ENCODE results near the gene CSNK1A1L. TPM values are rescaled to one million over a fixed set of nuclear protein-coding genes. Genes with fewer than 3 reads are reported as not detected.

The CSNK1A1L gene
- total RNA-seq, 2 donors from 2014 or later: not detected

DNA sequence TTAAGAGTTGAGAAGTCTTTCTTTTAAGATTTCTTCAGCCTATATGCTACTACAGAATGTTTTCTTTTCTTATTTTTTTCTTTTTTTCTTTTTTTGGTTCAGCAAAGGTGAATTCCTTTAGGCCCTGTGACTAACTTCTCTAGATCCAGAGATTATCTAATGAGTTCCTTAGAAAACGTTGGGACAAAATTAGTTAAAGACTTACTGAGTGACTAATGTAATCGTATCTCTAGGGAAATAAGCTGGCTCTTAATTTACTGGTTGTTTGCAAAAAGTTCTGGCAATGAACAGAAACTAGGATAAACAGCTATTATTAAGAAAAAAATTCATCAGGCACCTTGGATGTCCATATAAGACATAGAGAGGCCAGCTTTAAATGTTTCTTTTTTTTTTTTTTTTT is 30.7 kb upstream of the CSNK1A1L start:
- intact Hi-C loops (cut with DNase I): no loop called here
- Histone ChIP-seq H3K27ac (no peak overlapping the region), H3K9ac (ENCODE audit: low read depth in 2 of 2, low read length in 2 of 2) (no peak overlapping the region), H3K4me3 (no peak overlapping the region), H3K36me3 (no peaks in the 10 kb centered on the region), H3K9me3 (no peaks in the 10 kb centered on the region), H3K27me3 (no peaks in the 10 kb centered on the region), H3K4me1 (no peaks in the 10 kb centered on the region)
- DNase-seq: no peak
- TF ChIP-seq, protein P1, sequence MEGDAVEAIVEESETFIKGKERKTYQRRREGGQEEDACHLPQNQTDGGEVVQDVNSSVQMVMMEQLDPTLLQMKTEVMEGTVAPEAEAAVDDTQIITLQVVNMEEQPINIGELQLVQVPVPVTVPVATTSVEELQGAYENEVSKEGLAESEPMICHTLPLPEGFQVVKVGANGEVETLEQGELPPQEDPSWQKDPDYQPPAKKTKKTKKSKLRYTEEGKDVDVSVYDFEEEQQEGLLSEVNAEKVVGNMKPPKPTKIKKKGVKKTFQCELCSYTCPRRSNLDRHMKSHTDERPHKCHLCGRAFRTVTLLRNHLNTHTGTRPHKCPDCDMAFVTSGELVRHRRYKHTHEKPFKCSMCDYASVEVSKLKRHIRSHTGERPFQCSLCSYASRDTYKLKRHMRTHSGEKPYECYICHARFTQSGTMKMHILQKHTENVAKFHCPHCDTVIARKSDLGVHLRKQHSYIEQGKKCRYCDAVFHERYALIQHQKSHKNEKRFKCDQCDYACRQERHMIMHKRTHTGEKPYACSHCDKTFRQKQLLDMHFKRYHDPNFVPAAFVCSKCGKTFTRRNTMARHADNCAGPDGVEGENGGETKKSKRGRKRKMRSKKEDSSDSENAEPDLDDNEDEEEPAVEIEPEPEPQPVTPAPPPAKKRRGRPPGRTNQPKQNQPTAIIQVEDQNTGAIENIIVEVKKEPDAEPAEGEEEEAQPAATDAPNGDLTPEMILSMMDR (IDR thresholded peaks at IDR 0.05): no peak

DNA sequence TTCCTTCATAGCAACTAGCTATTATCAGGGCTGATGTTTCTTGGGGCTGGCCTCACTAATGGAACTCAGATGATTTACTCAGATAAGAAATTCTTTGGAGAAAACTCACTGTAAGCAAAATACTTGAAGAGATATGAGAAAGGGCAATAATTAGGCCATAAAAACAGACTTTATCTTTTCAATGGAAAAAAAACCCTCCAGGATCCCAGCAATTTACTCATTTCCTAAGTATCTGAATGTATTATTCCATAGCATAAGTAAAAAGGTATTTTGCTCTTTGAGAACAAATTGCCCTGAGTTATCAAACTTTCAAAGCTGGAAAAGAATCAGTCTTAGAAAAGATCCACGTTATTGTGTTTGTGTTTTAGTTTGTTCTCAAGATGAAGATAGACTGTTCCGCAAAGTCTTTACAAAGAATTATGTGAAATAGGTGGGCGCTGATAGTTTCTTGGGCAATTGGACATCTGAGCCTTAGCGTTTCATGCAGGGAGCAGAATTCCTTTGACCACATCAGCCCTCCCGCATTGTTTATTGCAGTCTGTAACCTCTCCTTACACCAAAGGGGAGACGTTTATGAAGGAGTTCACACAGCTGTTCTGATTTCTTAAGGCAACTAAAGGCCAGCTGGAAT is 29.1 kb upstream of the CSNK1A1L start:
- Histone ChIP-seq H3K36me3 (no peaks in the 10 kb centered on the region), H3K9ac (ENCODE audit: low read depth in 2 of 2, low read length in 2 of 2) (no peak overlapping the region), H3K4me3 (no peak overlapping the region), H3K4me1 (no peaks in the 10 kb centered on the region), H3K27ac (no peak overlapping the region), H3K9me3 (no peaks in the 10 kb centered on the region), H3K27me3 (no peaks in the 10 kb centered on the region)
- no peak for DNase-seq
- TF ChIP-seq, protein P1 (IDR thresholded peaks at IDR 0.05): no peak
- intact Hi-C loops (cut with DNase I): no loop called here

DNA sequence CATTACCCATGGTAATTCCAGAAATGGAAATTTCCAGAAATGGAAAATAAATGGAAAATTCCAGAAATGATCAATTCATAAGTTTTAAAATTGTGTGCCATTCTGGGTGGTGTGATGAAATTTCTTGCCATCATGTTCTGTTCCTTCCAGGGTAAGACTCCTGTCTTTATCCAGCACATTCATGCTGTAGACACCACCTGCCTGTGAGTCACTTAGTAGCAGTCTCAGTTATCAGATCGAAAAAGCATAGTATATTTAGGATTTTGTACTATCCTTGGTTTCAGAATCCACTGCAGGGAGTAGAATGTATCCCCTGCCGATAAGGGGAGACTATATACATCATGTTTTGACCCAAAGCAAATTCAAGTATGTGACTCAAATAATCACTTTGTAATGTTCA is 26.7 kb upstream of the CSNK1A1L start:
- no peak overlapping the region for H3K27ac ChIP-seq
- intact Hi-C loops (cut with DNase I): no loop called here
- no peak overlapping the region for H3K4me3 ChIP-seq

DNA sequence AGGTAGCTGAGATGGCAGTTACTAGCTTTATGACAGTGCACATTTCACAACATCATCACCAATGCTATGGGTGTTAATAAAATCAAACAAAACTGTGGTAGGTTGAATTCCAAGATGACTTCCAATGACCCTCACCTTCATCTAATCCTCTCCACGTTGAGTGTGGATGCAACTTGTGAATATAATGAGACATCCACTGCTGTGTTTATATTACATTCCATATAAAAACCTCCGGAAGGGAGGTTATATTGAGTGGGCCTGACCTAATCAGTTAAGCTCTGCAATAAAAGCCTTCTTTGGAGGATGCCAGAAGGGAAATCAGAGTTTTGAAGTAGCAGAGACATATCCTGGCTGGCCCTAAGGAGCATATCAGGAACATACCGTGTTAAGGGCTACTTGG is 25.6 kb upstream of the CSNK1A1L start:
- TF ChIP-seq, protein P1 (IDR thresholded peaks at IDR 0.05): no peak
- Histone ChIP-seq H3K9me3 (no peaks in the 10 kb centered on the region), H3K27me3 (no peaks in the 10 kb centered on the region), H3K9ac (ENCODE audit: low read depth in 2 of 2, low read length in 2 of 2) (no peak overlapping the region), H3K4me1 (no peaks in the 10 kb centered on the region), H3K4me3 (no peak overlapping the region), H3K36me3 (no peaks in the 10 kb centered on the region), H3K27ac (no peak overlapping the region)
- DNase-seq: no peak
- intact Hi-C loops (cut with DNase I): no loop called here

More for the DNA sequence above, 26.7 kb upstream of the CSNK1A1L start:
- H3K9me3 ChIP-seq: no peaks in the 10 kb centered on the region
- DNase-seq: no peak
- H3K36me3 ChIP-seq: no peaks in the 10 kb centered on the region
- TF ChIP-seq, protein P1 (IDR thresholded peaks at IDR 0.05): no peak
- no peaks in the 10 kb centered on the region for H3K27me3 ChIP-seq
- no peaks in the 10 kb centered on the region for H3K4me1 ChIP-seq
- H3K9ac ChIP-seq (ENCODE audit: low read depth in 2 of 2, low read length in 2 of 2): no peak overlapping the region

DNA sequence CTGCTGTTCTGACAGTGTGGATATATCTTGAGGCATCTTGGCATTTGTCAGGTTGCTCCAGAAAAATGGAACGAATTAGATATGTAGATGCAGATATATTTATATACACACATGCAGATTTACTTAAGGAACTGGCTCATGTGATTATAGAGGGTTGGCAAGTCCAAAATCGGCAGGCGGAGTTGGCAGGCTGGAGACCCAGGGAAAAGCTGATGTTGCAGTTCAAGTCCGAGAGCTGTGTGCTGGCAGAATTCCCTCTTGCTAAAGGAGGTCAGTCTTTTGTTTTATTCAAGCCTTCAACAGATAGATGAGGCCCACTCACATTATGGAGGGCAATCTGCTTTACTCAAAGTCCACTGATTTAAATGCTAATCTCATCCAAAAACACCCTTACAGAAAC is 24.4 kb upstream of the CSNK1A1L start:
- no peak for DNase-seq
- no peaks in the 10 kb centered on the region for H3K36me3 ChIP-seq
- H3K4me1 ChIP-seq: no peaks in the 10 kb centered on the region
- TF ChIP-seq, protein P1 (IDR thresholded peaks at IDR 0.05): no peak
- H3K9ac ChIP-seq (ENCODE audit: low read depth in 2 of 2, low read length in 2 of 2): no peak overlapping the region
- no peaks in the 10 kb centered on the region for H3K9me3 ChIP-seq
- H3K27me3 ChIP-seq: no peaks in the 10 kb centered on the region
- H3K4me3 ChIP-seq: no peak overlapping the region
- H3K27ac ChIP-seq: no peak overlapping the region
- intact Hi-C loops (cut with DNase I): no loop called here
